Measurements from ENCODE around the gene SEPTIN5. TPM values are rescaled to one million over a fixed set of nuclear protein-coding genes. Genes with fewer than 3 reads are reported as not detected.
"Not testable (repeated sequence)": the region's sequence is repeated elsewhere in the genome, so short reads cannot be mapped to it uniquely, and the experiment has no call there.

The SEPTIN5 gene
- total RNA-seq, 2 donors from 2014 or later, result 2.8 to 54.7 TPM

- DNase-seq (no peak), ATAC-seq (no peak)
- H3K36me3 Mint-ChIP-seq (ENCODE audit: low read depth), result peaks cover 3% of the 10 kb centered on the region
- no peak overlapping the region for H3K27ac Mint-ChIP-seq
- no peak overlapping the region for H3K4me3 Mint-ChIP-seq
- H3K27me3 Mint-ChIP-seq, result peaks cover 43% of the 10 kb centered on the region
- no peaks in the 10 kb centered on the region for H3K4me1 Mint-ChIP-seq
- no peaks in the 10 kb centered on the region for H3K9me3 ChIP-seq (ENCODE audit: control insufficient read depth, low read length, poor library complexity, severe bottlenecking)
Measured at GRCh38 chr22:19674129-19674928, 40.0 kb upstream of the SEPTIN5 start.

- DNase-seq, result no peak
- ATAC-seq, result no peak
- Mint-ChIP-seq H3K36me3 (ENCODE audit: low read depth) (peaks cover 3% of the 10 kb centered on the region), H3K27me3 (peaks cover 48% of the 10 kb centered on the region), H3K27ac (no peak overlapping the region), H3K4me3 (no peak overlapping the region), H3K4me1 (no peaks in the 10 kb centered on the region)
- no peaks in the 10 kb centered on the region for H3K9me3 ChIP-seq (ENCODE audit: control insufficient read depth, low read length, poor library complexity, severe bottlenecking)
Measured at GRCh38 chr22:19674929-19675253, 39.4 kb upstream of the SEPTIN5 start.

- no peaks in the 10 kb centered on the region for H3K9me3 ChIP-seq (ENCODE audit: control insufficient read depth, low read length, poor library complexity, severe bottlenecking)
- DNase-seq (no peak), ATAC-seq (no peak)
- Mint-ChIP-seq H3K4me1 (no peaks in the 10 kb centered on the region), H3K27me3 (peaks cover 53% of the 10 kb centered on the region), H3K4me3 (no peak overlapping the region), H3K27ac (no peak overlapping the region), H3K36me3 (ENCODE audit: low read depth) (peaks cover 3% of the 10 kb centered on the region)
Measured at GRCh38 chr22:19675428-19675827, 38.9 kb upstream of the SEPTIN5 start.

GRCh38 chr22:19676437-19676836 lies 37.9 kb upstream of the SEPTIN5 start:
- not testable (repeated sequence) for H3K4me3 Mint-ChIP-seq; H3K36me3 Mint-ChIP-seq (ENCODE audit: low read depth); H3K9me3 ChIP-seq (ENCODE audit: control insufficient read depth, low read length, poor library complexity, severe bottlenecking); H3K27ac Mint-ChIP-seq; ATAC-seq; H3K4me1 Mint-ChIP-seq; DNase-seq
- peaks cover 60% of the 10 kb centered on the region for H3K27me3 Mint-ChIP-seq

GRCh38 chr22:19678949-19679521 lies 35.3 kb upstream of the SEPTIN5 start:
- Mint-ChIP-seq H3K36me3 (ENCODE audit: low read depth) (peaks cover 3% of the 10 kb centered on the region), H3K27me3 (peaks cover 72% of the 10 kb centered on the region), H3K4me1 (no peaks in the 10 kb centered on the region), H3K4me3 (no peak overlapping the region), H3K27ac (no peak overlapping the region)
- no peaks in the 10 kb centered on the region for H3K9me3 ChIP-seq (ENCODE audit: control insufficient read depth, low read length, poor library complexity, severe bottlenecking)
- ATAC-seq, result no peak
- no peak for DNase-seq

GRCh38 chr22:19679522-19680101 lies 34.7 kb upstream of the SEPTIN5 start:
- Mint-ChIP-seq H3K4me1 (no peaks in the 10 kb centered on the region), H3K36me3 (ENCODE audit: low read depth) (peaks cover 3% of the 10 kb centered on the region), H3K27me3 (peaks cover 68% of the 10 kb centered on the region), H3K4me3 (no peak overlapping the region), H3K27ac (no peak overlapping the region)
- ATAC-seq, result peak; percentile 40
- no peaks in the 10 kb centered on the region for H3K9me3 ChIP-seq (ENCODE audit: control insufficient read depth, low read length, poor library complexity, severe bottlenecking)
- DNase-seq, result peak; percentile 19 to 46 (median 44)

- no peak overlapping the region for H3K27ac Mint-ChIP-seq
- H3K27me3 Mint-ChIP-seq, result peaks cover 62% of the 10 kb centered on the region
- H3K4me3 Mint-ChIP-seq, result no peak overlapping the region
- DNase-seq (no peak), ATAC-seq (no peak)
- peaks cover 3% of the 10 kb centered on the region for H3K36me3 Mint-ChIP-seq (ENCODE audit: low read depth)
- no peaks in the 10 kb centered on the region for H3K9me3 ChIP-seq (ENCODE audit: control insufficient read depth, low read length, poor library complexity, severe bottlenecking)
- H3K4me1 Mint-ChIP-seq, result no peaks in the 10 kb centered on the region
Measured at GRCh38 chr22:19680287-19680881, 33.9 kb upstream of the SEPTIN5 start.

GRCh38 chr22:19680911-19681862 lies 33.1 kb upstream of the SEPTIN5 start:
- H3K36me3 Mint-ChIP-seq (ENCODE audit: low read depth), result no peaks in the 10 kb centered on the region
- no peak overlapping the region for H3K27ac Mint-ChIP-seq
- ATAC-seq (no peak), DNase-seq (no peak)
- H3K4me1 Mint-ChIP-seq, result no peaks in the 10 kb centered on the region
- H3K27me3 Mint-ChIP-seq, result peaks cover 56% of the 10 kb centered on the region
- no peak overlapping the region for H3K4me3 Mint-ChIP-seq
- no peaks in the 10 kb centered on the region for H3K9me3 ChIP-seq (ENCODE audit: control insufficient read depth, low read length, poor library complexity, severe bottlenecking)

GRCh38 chr22:19681863-19682245 lies 32.4 kb upstream of the SEPTIN5 start:
- H3K4me1 Mint-ChIP-seq, result no peaks in the 10 kb centered on the region
- no peaks in the 10 kb centered on the region for H3K9me3 ChIP-seq (ENCODE audit: control insufficient read depth, low read length, poor library complexity, severe bottlenecking)
- no peak for DNase-seq
- no peaks in the 10 kb centered on the region for H3K36me3 Mint-ChIP-seq (ENCODE audit: low read depth)
- ATAC-seq, result no peak
- no peak overlapping the region for H3K27ac Mint-ChIP-seq
- peaks cover 56% of the 10 kb centered on the region for H3K27me3 Mint-ChIP-seq
- H3K4me3 Mint-ChIP-seq, result no peak overlapping the region

- peaks cover 32% of the 10 kb centered on the region for H3K27me3 Mint-ChIP-seq
- H3K36me3 Mint-ChIP-seq (ENCODE audit: low read depth), result no peaks in the 10 kb centered on the region
- no peaks in the 10 kb centered on the region for H3K4me1 Mint-ChIP-seq
- no peak overlapping the region for H3K27ac Mint-ChIP-seq
- no peak overlapping the region for H3K4me3 Mint-ChIP-seq
- DNase-seq (no peak), ATAC-seq (no peak)
- H3K9me3 ChIP-seq (ENCODE audit: control insufficient read depth, low read length, poor library complexity, severe bottlenecking), result no peaks in the 10 kb centered on the region
Measured at GRCh38 chr22:19686946-19687345, 27.4 kb upstream of the SEPTIN5 start.

GRCh38 chr22:19687561-19688300 lies 26.6 kb upstream of the SEPTIN5 start:
- no peaks in the 10 kb centered on the region for H3K4me1 Mint-ChIP-seq
- H3K27ac Mint-ChIP-seq, result no peak overlapping the region
- ATAC-seq, result no peak
- H3K9me3 ChIP-seq (ENCODE audit: control insufficient read depth, low read length, poor library complexity, severe bottlenecking), result no peaks in the 10 kb centered on the region
- no peak overlapping the region for H3K4me3 Mint-ChIP-seq
- no peak for DNase-seq
- H3K36me3 Mint-ChIP-seq (ENCODE audit: low read depth), result no peaks in the 10 kb centered on the region
- peaks cover 25% of the 10 kb centered on the region for H3K27me3 Mint-ChIP-seq

Measured in T-helper 17 cell (primary cell).